NOMO-1 treated with dmso at 0.1 percent for 144 hours (cell line): ENCODE measurements around the gene CAPN2.
"Not testable (repeated sequence)": the region's sequence is repeated elsewhere in the genome, so short reads cannot be mapped to it uniquely, and the experiment has no call there.

Experiments
- DNase-seq: peaks from one replicate; lab custom pipeline; 2025; ENCODE audit not compliant: unreplicated experiment; lab: John Stamatoyannopoulos, UW

Gene CAPN2

DNA sequence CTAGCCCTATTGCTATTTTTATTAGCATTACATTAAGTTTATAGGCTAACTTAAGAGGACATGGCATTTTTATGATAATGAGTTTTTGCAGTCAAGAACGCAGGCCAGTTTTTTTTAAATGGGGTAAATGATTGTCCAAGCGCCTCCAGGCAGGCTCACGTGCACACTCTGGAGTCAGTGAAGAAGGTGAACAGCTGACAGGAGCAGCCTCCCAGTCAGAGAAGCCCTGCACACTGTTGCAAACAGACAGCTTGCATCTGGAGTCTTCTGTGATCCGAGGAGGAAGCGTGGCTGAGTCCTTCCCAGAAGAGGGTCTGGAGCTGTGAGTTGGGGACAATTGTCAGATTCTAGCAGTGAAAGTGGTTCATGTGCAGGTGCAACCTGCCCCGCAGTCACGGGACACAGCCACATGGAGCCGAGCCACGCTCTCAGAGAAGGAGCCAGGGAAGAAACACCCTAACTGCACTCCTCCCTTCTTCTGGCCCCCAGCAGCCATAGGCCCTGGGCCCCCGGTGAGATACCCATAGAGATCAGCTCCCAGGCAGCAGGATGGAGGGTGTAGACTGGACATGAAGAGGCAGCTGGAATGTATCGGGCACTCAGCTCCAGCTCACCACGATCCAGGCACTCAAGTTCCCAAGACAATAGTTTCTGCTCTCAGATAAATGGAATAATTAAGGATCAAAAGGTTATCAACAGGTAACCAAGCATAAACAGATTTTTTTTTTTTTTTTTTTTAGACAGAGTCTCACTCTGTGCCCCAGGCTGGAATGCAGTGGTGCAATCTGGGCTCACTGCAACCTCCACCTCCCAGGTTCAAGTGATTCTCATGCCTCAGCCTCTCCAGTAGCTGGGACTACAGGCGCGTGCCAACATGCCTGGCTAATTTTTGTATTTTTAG is 26.4 kb downstream of the CAPN2 start:
- DNase-seq: no peak

GRCh38 chr1:223739366-223740037 is 27.2 kb downstream of the CAPN2 start:
- DNase-seq: no peak

DNA sequence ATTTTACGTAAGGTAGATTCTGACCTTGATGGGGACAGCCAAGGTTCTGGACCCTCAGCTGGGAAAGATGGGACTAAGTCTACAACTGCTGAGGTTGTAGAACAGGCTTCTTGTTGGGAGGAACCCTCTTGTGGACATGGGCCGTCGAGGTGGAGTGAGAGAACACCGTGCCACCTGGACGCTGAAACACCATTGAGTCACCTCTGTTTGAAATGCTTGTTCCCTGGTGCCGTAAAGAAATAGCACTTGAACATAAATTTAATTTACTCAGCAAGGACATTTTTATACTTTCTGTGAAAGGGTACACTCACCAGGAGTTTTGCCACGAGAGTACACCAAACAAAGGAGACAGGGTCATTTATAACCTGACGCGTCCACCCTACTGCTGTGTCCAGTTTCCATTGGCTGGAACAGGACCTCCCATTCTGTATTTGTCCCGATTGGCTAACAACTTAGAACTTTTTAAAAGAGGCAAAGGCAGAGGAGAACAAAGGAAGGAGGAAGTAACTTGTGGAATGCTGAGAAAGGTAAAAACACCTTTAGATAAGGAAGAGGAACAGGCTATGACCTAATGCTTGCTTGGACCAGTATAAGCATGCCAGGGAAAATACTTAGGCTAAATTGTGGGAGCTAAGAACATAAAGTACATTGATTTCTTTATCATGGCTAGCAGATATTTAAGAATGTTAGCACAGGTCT is 27.8 kb downstream of the CAPN2 start:
- DNase-seq: not testable (repeated sequence)

DNA sequence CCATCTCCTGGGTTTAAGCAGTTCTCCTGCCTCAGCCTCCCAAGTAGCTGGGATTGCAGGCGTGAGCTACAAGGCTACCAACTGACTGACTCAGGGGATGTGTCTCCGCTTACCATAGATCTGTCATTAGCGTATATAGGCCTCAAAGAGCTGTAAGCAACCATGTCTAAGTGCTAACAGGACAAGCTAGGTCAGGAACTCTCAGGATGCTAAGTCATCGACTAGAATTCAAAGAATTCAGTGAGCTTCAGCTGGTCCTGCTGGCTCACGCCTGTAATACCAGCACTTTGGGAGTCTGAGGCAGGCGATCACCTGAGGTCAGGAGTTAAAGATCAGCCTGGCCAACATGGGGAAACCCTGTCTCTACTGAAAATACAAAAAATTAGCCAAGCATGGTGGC is 29.5 kb downstream of the CAPN2 start:
- DNase-seq: no peak

GRCh38 chr1:223742856-223743517 is 30.6 kb downstream of the CAPN2 start:
- DNase-seq: no peak

GRCh38 chr1:223745731-223746130 is 33.4 kb downstream of the CAPN2 start:
- no peak for DNase-seq

DNA sequence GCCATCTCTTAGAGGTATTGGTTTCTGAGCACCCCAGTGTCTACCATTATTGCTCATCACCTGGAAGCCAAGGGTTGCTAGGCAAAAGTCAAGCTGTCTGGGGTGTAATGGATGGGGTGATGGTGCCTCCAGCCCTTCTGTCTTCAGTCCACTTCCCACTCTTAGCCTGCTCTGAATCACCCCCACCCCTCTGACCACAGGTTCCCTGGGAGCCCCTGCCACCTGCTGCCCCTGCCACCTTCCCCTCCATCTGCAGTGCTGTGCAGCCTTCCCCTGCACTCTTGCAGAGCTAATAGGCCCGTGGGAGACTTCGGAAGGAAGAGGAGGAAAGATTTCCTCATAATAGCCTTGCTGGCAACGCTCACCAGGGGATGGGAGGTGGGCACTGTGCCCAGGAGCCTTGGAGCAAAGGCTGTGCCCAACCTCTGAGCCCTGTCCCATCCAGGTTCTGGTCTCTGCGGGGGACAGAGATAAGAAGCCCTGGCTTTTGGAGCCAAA is 35.5 kb downstream of the CAPN2 start:
- no peak for DNase-seq

DNA sequence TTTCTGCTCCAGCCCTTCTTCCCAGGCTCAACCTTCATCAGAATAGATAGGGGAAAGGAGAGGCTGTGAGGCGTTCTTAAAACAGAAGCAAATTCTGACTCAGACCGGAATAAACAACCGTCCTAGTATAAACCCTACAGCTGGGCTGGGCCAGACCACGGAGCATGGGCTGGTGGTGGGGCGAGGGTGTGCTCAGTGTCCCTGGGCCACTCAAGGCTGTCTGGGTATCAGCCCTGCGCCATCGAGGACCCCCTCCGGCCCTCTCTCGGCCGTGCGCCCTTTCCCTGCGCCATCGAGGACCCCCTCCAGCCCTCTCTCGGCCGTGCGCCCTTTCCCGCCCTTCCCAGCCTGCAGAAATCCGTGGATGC is 36.0 kb downstream of the CAPN2 start:
- DNase-seq: no peak

DNA sequence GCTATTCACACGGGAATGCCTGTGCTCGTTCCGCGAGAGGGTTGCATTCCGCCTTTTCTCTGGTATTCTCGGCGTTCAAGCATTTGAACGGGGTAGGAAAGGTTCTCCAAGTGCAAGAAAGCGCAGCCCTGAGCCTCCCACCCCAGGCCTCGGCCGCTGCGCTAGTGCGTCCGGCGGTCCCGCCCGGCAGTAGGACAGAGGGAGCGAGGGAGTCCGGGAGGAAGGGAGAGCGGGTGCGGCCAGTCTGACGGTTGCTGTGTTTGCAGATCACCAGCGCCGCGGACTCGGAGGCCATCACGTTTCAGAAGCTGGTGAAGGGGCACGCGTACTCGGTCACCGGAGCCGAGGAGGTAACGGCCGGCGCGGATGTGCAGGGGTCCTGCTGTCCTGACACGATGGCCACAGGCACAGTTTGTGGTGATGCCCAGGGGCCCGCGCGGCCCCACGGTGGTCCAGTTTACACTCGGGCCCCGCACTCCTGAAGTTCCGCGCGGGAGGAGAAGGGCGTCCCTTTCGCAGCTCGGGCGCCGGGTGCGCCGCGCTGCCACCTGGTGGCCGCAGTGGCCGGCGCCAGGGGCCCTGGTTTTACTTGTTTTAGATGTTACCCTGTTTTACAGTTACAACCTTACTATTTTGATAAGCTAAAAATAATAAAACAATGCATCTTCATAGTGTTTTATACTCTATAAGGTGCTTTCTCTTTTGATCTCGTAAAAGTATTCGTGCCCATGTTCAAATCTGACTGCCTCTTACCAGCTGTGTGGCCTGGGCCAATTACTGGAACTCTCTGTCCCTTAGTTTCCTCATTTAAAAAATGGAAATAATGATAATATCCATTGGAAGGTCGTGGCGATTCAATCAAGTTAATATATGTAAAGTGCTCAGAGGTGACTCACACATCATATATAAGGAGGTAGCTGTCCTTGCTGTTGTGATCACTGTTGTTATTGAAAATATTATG is 36.7 kb downstream of the CAPN2 start:
- no peak for DNase-seq

DNA sequence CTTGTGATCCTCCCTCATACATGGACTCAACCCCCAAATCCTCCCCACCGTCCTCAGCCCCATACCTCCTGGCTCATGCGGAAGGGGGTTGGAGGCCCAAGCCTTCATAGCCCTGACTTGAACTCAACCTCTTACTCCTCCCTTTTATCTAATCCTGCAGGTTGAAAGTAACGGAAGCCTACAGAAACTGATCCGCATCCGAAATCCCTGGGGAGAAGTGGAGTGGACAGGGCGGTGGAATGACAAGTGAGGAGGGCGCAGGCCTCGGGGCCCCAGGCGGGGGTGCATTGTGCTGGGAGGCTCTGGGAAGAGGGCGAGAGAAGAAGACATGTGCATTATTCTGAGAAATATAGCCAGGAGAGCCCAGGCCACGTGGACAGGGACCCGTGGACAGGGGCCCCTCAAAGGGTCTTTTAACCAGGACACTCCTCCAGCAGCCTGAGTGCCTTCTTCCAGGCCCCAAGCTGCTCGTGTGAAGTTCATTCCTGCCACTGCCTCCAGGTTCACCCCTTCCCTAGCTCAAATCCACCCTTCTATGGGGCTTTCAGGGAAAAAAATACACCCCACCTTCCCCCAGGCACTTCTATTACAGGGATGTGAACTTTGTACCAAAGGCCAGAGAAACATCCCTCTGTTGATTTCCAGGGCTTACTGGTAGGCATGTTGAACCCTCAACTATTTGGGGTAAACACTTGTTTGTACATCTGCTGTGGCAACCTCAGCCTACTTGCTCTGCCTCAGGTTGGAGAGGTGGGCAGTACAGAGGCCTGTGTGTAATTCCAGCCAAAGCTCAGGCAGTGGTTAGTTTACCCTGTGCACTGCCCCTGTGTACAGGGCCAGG is 38.6 kb downstream of the CAPN2 start:
- DNase-seq: no peak

GRCh38 chr1:223751696-223752095 is 39.4 kb downstream of the CAPN2 start:
- no peak for DNase-seq

- no peak for DNase-seq
Observed at GRCh38 chr1:223752721-223753515, 40.6 kb downstream of the CAPN2 start.

DNA sequence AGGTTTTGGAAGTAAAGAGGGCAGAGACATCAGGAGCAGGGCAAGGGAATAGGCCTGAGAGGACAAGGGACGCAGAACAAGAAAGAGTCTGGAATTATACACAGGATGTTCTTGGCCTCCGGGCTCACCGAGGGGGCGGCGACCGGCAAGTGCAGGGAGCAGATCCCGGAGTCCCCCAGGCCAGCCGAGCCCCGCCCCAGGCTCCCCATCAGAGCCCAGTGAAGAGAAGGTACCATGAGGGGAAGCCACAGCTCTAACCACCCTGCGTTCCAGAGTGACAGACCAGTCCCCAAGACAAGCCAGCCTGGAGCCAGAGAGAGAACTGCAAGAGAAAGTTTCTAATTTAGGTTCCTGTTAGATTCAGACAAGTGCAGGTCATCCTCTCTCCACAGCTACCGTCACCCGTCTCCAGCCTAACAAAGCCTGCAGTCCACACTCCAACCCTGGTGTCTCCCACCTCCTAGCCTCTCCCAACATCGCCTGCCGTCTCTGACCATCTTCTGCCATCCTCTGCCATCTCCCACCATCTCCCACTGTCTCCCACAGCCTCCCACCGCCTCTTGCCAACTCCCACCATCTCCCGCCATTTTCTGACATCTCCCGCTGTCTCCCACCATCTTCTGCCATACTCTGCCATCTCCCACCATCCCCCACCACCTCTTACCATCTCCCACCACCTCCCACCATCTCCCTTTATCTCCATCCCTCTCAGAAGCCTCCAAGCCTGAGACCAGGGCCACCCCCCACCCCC is 42.5 kb downstream of the CAPN2 start:
- DNase-seq: no peak

DNA sequence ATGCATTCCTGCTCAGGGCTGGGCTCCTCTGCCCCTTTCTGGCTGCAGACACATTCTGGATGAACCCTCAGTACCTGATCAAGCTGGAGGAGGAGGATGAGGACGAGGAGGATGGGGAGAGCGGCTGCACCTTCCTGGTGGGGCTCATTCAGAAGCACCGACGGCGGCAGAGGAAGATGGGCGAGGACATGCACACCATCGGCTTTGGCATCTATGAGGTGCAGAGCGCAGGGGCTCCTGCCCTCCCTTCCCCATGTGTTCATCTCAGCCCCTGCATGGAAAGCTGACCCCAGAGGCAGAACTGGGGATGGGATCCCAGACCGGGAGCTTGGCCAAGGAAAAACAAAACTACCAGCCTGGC is 43.1 kb downstream of the CAPN2 start:
- no peak for DNase-seq

DNA sequence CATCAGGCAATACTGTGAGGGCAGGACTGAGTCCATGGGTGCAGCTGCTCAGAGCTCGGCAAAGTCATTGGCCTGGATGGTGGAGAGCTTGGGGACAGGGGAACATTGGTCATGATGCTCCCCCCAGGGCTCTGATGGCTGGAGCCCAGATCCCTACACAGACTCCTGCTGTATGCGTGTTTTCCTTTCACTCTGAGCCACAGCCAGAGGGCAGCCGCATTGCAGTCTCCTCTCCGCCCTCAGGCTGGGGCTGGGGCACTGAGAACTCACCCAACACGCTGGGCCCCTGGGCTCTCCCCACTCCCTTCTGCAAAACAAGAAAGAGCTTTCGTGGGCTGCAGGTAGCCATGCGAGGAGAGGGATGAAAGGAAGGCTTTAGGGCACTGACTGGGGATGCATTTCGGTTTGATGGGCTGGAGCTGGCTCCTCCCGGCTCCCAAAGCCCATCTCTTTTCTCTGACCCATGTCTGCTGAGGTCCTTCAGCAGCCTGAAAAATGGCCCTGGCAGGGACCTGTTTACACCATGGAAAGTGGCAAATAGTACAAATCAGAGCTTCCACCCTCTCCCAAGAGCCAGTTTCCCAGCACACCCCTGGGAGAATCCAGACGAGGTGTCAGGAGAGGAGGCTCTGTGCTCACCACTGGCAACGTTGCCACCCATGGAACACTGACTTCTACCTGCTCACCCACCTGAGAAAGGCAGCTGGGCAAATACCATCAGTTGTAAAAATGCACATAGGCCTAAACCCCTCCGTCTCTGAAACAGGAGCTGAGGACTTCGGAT is 43.8 kb downstream of the CAPN2 start:
- no peak for DNase-seq

- no peak for DNase-seq
Observed at GRCh38 chr1:223756806-223757700, 44.7 kb downstream of the CAPN2 start.
